Measurements from ENCODE around the gene ITGAE.

GRCh38 chr17:3704931-3705717, 95.9 kb downstream of the ITGAE start:
- TF ChIP-seq POLR2AphosphoS5 (IDR thresholded peaks at IDR 0.05; ENCODE audit: low read depth, low read length): no peak
- TF ChIP-seq CTCF (IDR thresholded peaks at IDR 0.05): no peak
- no peak for TF ChIP-seq SIN3A (IDR thresholded peaks at IDR 0.05; ENCODE audit: borderline replicate concordance, insufficient read depth, low read depth, low read length)
- no peak for TF ChIP-seq TCF7L2 (IDR thresholded peaks at IDR 0.05; ENCODE audit: low read depth, low read length)
- TF ChIP-seq REST (IDR thresholded peaks at IDR 0.05; ENCODE audit: insufficient read depth in 1 of 2, low read depth in 2 of 2, low read length in 1 of 2): no peak

Measured in Panc1 (cell line).